GM12891 (cell line): ENCODE measurements around the gene UBE2M.

Experiments
- DNase-seq: peaks from one replicate; pipeline ENCODE4 v3.0.0; 2011; ENCODE audit warnings: low spot score; ENCODE audit not compliant: insufficient read length
- FAIRE-seq: peaks from 2 replicates; lab custom pipeline; 2011; peaks lifted over from hg19 to GRCh38; lab: Jason Lieb, UNC
- PAX5 ChIP-seq: IDR thresholded peaks from 2 replicates; pipeline ENCODE4 v1.6.1; 2011; ENCODE audit warnings: low read length, moderate library complexity, mild to moderate bottlenecking; ENCODE audit not compliant: insufficient read depth, severe bottlenecking
- POLR2A ChIP-seq: IDR thresholded peaks from 2 replicates; pipeline ENCODE4 v1.6.1; 2011; ENCODE audit warnings: low read depth, low read length, control low read depth
- POLR2AphosphoS5 ChIP-seq: IDR thresholded peaks from 2 replicates; pipeline ENCODE4 v1.6.1; 2011; ENCODE audit warnings: low read depth, low read length, control low read depth
- POU2F2 ChIP-seq: IDR thresholded peaks from 2 replicates; pipeline ENCODE4 v1.6.1; 2011; ENCODE audit warnings: low read depth, mild to moderate bottlenecking, control low read depth, low read length, moderate library complexity
- SPI1 ChIP-seq: IDR thresholded peaks from 2 replicates; pipeline ENCODE4 v1.6.1; 2011; ENCODE audit warnings: low read depth, low read length, control low read depth
- TAF1 ChIP-seq: IDR thresholded peaks from 2 replicates; pipeline ENCODE4 v1.6.1; 2011; ENCODE audit warnings: low read depth, low read length, control low read depth

UBE2M gene

DNA sequence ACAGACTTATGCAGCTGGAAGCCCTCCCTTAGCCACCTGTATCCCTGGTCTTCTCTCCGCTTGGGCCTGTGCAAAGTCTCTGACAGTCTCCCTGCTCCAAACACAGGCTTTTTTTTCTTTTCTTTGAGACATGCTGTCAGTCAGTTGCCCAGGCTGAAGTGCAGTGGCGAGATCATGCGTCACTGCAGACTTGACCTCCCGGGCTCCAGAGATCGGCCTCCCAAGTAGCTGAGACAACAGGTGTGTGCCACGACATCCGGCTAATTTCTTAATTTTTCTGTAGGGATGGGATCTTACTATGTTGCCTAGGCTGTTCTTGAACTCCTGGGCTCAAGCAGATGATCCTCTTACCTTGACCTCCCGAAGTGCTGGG, 13.2 kb upstream of the UBE2M start:
- FAIRE-seq, result no peak
- DNase-seq, result no peak

DNA sequence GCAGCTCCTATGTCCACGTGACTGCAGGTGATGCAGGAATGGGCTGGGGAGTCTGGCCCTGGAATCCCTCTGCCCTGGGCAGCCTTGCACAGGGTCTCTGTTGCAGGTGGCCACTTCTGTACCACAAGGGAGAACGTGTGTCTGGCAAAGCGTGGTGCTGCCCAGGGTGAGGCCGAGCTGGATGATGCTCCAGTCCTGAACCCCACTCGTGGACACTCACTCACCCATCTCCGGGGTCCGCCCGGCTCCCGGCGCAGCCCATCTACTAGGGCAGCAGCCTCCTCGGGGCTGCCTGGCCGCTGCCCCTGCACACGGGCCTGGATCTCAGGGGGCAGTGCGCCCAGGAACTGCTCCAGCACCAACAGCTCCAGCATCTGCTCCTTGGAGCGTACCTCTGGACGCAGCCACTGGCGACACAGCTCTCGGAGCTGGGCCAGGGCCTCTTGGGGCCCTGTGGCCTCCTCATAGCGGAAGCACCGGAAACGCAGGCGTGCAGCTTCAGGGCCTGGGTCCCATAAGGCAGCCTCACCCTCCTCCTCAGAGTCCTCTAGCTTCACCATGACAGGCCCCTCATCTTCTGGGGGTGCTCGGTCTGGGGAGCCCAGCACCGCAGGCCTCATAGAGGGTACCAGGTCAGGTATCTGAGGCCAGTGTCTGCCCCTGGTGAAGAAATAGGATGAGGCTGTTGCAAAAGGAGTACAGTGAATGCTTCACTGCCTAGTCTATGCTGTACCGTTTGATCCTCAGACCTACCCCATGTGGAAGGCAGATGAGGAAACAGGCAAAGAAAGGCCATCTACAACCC, 12.6 kb upstream of the UBE2M start:
- no peak for FAIRE-seq
- TF ChIP-seq SPI1 (no peak), POU2F2 (no peak), TAF1 (no peak), POLR2AphosphoS5 (no peak), POLR2A (no peak), PAX5 (no peak)
- DNase-seq, result no peak

More for the DNA sequence above, 13.2 kb upstream of the UBE2M start:
- TF ChIP-seq SPI1 (no peak), PAX5 (no peak), POU2F2 (no peak), POLR2A (no peak)

DNA sequence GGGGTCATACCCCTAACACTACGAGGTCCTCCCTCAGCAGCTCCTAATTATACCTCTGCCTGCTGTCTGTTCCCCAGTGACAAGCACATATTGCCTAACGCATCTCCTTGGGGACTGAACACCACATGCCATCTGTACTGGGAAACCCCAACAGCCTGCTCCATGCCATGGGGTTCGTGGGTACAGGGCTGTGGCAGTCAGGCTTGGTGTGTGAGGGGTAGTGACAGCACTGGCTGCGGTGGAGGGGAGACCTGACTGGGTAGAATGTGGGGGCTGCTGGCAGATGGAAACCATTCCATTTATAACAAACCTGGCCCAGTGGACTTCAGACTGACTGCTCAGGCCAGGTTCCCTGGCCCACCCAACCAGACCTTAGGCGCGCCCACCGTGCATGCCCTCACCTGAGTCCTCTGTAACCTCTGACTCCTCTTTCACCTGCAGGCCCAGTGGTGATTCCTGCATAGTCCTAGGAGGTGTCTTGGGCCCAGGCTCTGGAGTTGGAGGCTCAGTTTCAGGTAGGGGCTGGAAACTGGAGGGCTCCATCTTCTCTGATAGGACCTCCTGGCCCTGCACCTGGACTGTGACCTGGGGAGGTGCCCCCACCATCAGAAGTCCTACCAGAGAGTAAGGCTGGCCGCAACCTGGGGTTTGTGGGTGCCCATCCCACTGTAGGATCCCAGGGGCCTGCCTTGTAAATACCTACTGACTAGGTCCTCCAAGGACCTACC, 11.7 kb upstream of the UBE2M start:
- no peak for TF ChIP-seq POLR2A
- no peak for TF ChIP-seq POU2F2
- no peak for TF ChIP-seq POLR2AphosphoS5
- no peak for TF ChIP-seq PAX5
- TF ChIP-seq SPI1, result no peak
- DNase-seq (no peak), FAIRE-seq (no peak)

DNA sequence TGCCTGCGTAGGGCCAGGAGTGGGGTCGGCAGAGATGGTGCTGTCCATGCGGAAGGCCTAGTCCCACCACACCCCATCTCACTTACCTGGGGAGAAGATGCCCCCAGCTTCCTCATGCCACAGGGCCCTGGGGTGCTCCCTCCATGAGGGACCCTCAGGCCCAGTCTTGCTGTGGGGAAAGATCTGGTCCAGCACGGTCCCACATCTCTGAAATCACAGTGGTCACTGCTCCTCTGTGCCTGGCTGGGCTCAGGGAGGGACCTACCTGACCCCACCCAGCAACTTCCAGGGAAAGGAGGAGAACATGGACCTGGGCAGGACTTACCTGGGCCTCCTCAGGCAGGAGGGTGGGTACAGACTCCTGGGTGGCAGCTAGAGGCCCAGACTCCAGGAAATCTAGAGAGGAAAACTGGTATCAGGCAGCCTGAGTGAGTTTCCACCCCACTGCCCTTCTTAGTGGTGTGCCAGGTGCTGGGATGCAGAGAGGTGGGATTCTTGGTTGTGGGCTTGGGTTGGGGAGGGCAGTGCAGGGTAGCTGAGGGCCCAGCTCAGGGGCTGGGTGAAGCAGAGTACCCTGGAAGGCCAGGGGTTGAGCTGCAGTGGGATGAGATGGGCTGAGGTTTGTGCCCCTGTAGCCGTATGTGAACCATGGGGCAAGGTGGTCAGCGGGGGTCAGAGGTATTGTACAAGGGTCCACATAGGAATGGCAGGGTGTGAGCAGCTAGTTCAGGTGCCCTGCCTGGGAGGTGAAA, 11.0 kb upstream of the UBE2M start:
- FAIRE-seq (no peak), DNase-seq (no peak)
- TF ChIP-seq POLR2A (no peak), TAF1 (no peak)

DNA sequence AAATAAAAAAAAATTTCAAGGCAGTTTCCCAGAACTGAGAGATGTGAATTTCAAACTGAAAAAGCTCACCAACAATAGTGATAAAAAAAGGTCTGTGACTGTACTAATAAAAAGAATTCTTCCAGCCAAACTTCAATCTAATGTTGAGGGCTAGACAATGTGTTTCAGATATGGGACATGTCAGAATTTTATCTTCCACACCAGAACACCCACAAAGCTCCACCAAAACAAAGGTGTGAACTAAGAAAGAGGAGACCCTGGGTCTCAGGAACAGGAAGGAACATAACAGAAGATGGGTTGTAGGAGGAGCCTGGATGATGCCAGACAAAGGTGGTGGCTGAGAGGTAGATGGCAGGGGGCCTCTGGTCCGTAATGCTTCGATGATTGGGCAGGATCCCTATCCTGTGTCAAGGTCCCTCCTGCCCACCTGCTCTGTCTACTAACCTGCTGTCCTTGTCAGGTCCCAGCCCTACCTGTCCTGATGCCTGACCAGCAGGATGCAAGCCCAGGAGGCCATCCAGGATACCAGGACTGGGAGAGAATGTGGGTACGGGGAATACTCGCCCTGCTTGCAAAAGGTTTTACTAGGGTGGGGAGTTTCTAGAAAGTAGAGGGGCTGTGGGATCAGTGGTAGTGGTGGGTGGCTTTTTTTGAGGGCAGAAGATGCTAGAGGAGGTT, 10.2 kb upstream of the UBE2M start:
- FAIRE-seq (no peak), DNase-seq (no peak)
- no peak for TF ChIP-seq PAX5
- no peak for TF ChIP-seq POU2F2
- TF ChIP-seq POLR2A, result no peak
- no peak for TF ChIP-seq POLR2AphosphoS5
- no peak for TF ChIP-seq TAF1
- TF ChIP-seq SPI1, result no peak

DNA sequence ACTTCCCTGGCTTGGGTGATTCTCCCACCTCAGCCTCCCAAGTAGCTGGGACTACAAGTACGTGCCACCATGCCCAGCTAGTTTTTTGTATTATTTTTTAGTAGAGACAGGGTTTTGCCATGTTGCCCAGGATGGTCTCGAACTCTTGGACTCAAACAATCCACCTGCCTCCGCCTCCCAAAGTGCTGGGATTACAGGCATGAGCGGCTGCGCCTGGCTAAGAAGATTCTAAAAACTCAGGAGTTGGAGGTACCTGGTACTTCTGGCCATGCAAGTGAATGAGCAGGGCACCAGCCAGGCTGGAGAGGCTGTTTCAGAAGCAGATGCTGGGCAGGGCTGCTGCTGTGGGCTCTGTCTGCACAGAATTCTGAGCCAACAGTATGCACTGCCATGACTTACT, 8.6 kb upstream of the UBE2M start:
- no peak for FAIRE-seq
- no peak for TF ChIP-seq POU2F2
- TF ChIP-seq SPI1, result no peak
- no peak for TF ChIP-seq POLR2A
- TF ChIP-seq TAF1, result no peak
- TF ChIP-seq PAX5, result no peak
- TF ChIP-seq POLR2AphosphoS5, result no peak
- DNase-seq, result no peak

DNA sequence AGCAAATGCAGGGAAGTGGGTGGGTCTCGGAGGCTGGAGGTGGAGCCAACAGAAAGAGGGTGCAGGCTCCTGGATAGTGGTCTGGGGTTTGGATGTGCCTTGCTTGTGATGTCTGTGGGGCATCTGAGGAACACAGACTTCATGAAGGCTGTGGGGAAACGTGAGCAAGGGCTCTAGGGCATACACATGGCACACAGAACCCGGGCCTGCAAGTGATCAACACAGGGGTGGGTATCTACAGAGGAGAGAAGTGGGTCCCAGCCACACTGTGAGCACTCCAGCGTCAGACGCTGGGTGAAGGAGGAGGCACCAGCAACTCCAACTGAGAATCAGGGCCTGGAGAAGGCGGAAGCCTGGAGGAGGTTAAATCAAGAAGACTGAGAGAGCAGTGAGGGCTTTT, 5.4 kb upstream of the UBE2M start:
- DNase-seq, result no peak
- TF ChIP-seq POLR2A, result no peak
- no peak for TF ChIP-seq TAF1
- TF ChIP-seq PAX5, result no peak
- TF ChIP-seq POU2F2, result no peak
- TF ChIP-seq POLR2AphosphoS5, result no peak
- no peak for FAIRE-seq

DNA sequence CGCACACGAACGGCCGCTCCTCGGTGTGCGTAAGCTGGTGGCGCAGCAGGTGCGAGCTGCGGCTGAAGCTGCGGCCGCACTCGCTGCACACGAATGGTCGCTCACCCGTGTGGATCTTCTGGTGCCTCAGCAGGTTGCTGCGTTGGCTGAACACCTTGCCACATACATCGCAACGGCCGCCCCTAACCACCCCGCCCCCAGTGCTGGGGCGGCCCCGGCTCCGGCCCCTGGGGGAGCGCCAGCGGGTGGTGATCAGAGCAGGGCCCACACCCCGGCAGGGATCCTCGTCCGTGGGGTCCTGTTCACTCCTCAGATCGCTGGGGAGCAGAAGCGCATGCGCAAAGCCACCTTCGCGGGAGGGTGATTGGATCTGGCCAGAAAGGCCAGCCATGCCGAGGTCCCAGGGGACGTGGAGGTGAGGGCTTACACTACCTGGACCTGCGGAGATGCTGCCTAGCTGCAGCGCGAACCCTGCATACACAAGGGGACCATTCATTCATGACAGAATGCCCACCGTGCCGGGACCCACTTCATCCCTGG, 4.7 kb upstream of the UBE2M start:
- DNase-seq (no peak), FAIRE-seq (peak; percentile 88)
- TF ChIP-seq SPI1 (no peak), POLR2A (no peak), TAF1 (no peak), POU2F2 (no peak; the same call in 1 of the 2 replicates), PAX5 (no peak)
